Measurements from ENCODE around the gene RERE.
"Not testable (repeated sequence)": the region's sequence is repeated elsewhere in the genome, so short reads cannot be mapped to it uniquely, and the experiment has no call there.

The RERE gene

DNA sequence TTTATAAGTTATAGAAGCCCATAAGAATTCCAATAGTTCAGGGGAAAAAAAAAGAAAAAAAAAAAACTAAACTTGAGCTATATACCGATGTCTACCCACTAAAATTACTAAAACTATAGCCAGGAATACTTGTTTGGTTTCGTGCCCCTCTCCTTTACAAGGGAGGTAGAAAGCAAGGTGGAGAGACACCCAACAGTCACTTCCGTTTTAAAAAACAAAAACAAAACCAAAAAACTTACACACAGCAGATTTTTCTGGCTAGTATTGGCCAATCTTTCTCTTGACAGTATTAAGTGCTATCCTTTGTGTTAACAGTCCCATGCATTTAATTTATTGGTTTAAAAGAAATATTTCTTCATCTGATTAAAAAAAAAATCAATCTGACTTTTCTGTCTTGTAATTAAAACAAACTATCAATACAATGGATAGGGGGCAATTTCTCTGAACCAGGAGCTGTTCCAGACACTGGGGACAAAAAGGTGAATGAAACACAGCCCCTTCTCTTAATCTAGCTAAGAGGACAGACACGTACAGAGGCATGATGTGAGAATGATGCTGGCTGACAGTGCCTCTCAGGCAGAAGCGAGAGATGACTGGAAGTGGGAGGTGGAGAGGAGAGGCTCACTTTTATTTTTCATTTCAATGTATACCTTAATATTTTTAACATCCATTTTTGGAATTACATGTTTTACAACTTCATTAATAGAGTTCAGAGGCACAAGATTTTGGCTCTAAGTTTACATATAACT is 214.8 kb downstream of the RERE start:
- no peak for DNase-seq

DNA sequence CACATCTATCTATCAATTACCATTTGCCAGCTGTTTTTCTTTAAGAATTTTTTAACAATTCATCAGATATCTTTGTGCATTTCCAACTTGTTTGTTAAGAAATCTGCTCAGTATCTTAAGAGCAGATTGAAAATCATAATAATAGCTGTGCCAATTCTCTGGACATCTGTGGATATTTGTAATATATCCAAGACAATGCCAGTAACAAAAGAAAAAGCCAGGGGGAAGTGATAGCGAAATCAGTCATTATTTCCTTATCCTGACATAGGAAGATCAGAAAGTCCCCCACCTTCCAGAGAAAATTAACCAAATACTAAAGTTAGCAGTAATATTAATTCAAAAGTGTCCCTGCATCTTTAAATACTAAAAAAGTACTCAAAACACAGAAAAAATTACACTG is 217.1 kb downstream of the RERE start:
- no peak for DNase-seq

DNA sequence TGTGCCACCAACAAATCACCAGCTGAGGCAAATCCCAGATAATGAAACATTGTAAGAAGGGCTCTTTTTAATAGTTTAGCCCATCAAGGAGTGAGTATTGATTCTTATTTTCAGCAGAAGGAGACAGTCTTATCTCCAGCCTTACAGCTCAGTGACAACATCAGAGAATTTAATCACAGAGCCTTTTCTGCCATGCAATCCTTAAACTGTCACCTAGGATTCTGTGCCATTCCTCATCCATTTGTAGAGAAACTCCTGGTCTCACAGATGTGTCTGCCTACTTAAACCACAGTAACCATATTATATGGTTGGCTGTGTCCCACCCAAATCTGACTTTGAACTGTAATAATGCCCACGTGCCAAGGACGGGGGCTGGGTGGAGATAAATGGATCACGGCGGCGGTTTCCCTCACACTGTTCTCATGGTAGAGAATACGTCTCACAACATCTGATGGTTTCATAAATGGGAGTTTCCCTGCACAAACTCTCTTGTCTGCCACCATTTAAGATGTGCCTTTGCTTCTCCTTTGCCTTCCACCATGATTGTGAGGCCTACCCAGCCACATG is 217.7 kb downstream of the RERE start:
- DNase-seq = no peak

GRCh38 chr1:8598783-8599182 is 218.7 kb downstream of the RERE start:
- peak in 6 of 14 donors; percentile 3 to 59 (median 14) for DNase-seq

- DNase-seq = peak in 11 of 14 donors; percentile 8 to 85 (median 31)
These were observed 219.2 kb downstream of the RERE start for GRCh38 chr1:8598060-8598724.

DNA sequence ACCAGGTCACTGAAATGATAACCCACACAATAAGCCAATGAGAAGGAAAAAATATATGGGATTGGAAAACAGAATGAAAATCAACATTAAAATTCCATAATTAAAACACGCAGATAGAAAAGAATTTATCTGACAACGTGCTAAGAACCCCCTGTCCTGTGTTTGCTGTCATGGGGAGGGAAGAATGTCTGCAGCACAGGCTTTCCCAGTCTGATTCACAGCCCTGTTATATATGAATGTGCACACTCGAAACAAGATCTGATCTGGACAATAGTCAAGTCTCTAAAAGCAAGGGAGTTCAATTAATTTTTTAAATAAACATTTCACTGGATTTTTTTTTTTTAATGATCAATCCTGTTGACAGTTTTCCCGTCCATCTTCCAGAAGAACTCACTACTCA is 220.0 kb downstream of the RERE start:
- no peak for DNase-seq

- DNase-seq = no peak
These were observed 221.5 kb downstream of the RERE start for GRCh38 chr1:8595941-8596340.

DNA sequence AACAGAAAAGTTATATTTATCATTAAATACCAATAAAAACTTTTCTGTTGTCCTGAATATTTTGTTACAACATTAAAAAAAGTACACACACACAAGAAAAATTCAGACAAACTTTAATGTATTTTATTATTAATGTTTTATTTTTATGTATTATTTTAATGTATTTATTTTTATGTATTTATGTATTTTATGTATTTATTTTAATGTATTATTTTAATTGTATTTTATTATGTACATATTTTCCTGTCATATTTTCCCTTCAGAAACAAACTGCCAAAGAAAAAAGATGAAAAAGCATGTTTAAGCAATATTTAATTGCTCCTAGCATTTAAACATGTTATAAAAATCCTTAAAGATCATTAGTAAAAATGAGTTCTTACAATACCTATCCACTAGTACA is 222.1 kb downstream of the RERE start:
- no peak for DNase-seq

GRCh38 chr1:8593292-8593691 is 224.1 kb downstream of the RERE start:
- not testable (repeated sequence) for DNase-seq

GRCh38 chr1:8591569-8591968 is 225.9 kb downstream of the RERE start:
- DNase-seq = no peak

GRCh38 chr1:8590721-8591351 is 226.6 kb downstream of the RERE start:
- peak in 1 of 14 donors; percentile 1 for DNase-seq

DNA sequence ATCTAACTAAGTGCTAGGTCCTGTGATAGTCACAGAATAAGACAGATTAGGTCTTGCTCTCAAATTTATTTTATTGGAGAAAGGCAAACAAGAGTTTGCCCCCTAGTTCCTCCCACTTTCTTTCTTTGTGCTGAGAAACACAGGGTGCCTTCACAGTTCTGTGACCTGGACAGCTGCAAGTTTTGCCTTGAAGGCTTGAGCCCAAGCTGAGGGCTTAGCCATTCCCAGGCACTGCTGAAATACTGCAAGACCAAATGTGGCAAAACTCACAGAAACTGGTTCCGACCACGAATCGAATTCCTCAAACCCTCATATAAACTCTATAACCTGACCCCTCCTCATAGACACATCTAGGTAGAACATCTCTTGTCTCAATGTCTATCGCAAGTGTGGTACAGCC is 227.9 kb downstream of the RERE start:
- no peak for DNase-seq

- no peak for DNase-seq
These were observed 229.7 kb downstream of the RERE start for GRCh38 chr1:8587784-8588183.

DNA sequence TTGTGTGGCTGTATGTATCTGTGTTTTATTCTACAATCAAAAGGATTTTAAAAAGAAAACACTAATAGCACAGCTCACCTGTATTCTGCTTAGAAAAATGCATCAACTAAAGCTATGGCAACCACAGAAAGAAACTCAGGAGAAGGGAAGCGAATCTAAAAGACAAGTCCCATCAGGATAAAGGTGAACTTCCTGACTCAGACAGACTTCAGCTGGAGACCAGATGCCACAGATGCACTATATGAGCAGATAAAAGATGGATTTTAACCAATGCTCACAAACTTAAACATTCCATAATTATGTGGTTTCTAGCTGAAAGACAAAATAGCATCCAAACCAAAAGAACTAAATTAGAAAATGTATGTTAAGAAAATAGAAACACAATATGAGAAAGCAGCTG is 231.0 kb downstream of the RERE start:
- no peak for DNase-seq

GRCh38 chr1:8584316-8584715 is 233.1 kb downstream of the RERE start:
- no peak for DNase-seq

GRCh38 chr1:8583031-8583430 is 234.4 kb downstream of the RERE start:
- no peak for DNase-seq

DNA sequence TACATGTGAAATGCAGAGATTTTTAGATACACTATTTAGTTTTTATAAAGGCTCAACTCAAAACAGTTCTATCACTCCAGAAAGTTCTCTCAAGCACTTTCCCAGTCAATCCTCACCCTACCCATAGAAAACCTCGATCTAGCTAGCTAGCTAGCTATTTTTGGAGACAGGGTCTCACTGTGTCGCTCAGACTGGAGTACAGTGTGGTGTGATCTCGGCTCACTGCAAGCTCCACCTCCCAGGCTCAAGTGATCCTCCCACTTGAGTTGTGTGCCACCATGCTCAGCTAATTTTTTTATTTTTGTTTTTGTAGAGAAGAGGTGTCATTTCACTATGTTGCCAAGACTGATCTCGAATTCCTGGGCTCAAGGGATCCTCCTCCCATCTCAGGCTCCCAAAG is 236.9 kb downstream of the RERE start:
- no peak for DNase-seq

DNA sequence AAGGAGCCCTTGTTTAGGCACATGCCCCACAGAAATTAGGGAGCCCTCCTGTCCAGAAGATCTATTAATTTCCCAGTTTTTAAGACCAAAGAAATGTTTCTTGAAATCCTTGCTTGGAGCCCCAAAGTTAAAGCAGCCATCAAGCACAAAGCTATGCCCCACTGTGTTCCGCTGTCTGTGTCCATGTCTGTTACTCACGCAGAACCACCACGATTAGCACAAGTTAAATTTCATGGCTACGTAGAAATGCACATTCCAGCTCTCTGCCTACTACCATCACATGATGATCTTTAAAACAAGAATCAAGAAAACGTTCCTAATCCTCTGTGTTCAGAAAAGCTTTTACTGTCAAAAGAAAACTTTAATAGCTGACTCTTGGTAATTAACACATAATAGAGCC is 238.5 kb downstream of the RERE start:
- DNase-seq = no peak

DNA sequence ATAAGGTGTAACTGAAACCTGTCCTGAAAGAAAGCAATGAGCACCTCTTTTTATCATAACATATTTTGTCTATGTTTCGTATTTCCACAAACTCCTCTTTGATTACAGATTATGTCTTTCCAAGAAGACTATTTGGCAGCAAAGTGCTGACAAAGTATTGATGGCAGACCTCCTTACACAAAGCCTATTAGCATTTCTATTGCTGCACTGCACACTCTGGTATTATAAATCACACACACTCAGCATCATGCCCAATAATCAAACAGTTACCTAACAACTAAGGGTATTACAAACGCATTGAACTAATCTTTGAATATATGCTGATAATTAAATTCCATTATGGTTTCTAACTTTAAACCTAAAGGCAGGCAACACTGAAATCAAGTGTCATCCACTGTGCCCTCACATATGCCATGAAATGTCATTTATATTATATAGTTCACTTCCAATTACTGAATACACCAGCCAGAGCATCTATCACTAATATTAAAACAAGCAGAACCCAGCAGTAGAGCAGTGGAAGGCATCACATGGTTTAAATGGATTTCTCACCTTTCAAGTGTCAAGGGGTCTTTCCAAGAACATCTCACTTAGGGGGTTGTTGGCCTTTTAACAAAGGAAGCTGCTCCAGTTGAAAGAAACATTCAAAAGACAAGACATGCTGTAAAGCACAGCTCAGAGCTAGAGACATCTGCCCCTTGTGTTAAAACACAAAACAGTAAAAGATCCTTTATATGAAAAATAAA is 239.1 kb downstream of the RERE start:
- DNase-seq = no peak

DNA sequence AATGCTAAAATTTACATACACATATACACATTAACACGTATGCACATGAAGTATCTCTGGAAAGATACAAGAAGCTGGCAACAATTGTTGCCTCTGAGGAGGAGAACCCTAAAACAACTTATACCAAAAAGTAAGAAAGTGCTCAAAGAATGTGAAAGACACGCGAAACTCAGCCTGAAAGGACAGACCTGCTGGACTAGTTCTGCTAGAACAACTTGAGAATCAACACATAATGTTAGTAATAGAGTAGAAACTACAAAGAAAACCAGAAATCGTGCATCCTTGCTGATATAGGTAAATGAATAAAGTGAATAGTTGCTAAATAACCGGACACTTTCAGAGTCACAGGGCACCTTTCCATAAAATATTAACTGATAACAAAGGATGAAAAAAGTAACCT is 242.5 kb downstream of the RERE start:
- no peak for DNase-seq

GRCh38 chr1:8572106-8572505 is 245.3 kb downstream of the RERE start:
- no peak for DNase-seq

- no peak for DNase-seq
These were observed 246.0 kb downstream of the RERE start for GRCh38 chr1:8571200-8571984.
